ENCODE measurements around the gene KPNA5. TPM values are rescaled to one million over a fixed set of nuclear protein-coding genes. Genes with fewer than 3 reads are reported as not detected.

The KPNA5 gene
- total RNA-seq, 1 experiment from 2014 or later = 10.5 TPM

DNA sequence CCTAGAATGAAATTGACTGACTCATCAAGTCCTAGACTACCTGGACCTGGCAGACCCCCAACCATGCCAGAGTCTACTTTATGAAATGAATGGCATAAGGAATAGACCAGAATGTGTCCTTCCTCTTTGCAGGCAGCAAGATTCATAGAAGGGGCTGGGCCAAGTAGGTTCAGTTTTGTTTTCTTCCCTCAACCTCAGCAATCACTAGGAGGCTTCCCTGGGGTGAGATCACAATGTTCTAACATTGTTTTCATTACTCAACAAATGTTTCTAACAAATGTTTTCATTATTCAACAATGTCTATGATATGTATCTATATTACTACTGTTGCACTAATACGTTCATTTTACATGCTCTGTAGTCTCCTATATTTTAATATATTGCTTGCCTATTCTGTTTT, 92.9 kb downstream of the KPNA5 start:
- H3K79me2 ChIP-seq (ENCODE audit: insufficient read depth, low read length) = no peaks in the 10 kb centered on the region
- no peaks in the 10 kb centered on the region for H3K9me3 Mint-ChIP-seq
- H3K56ac ChIP-seq (ENCODE audit: insufficient read length, low read depth, low read length) = no peak overlapping the region
- no peak overlapping the region for H3T11ph ChIP-seq (ENCODE audit: low read length)
- H2BK15ac ChIP-seq (ENCODE audit: low read depth, low read length) = no peak overlapping the region
- no peaks in the 10 kb centered on the region for H3K4me1 Mint-ChIP-seq
- H3K14ac ChIP-seq (ENCODE audit: insufficient read depth, low read length) = no peak overlapping the region
- H3K4me2 ChIP-seq (ENCODE audit: insufficient read depth, insufficient read length, low read length) = no peak overlapping the region
- H4K8ac ChIP-seq (replicated peaks; ENCODE audit: insufficient read length, low read depth, low read length) = no peak overlapping the region
- no peaks in the 10 kb centered on the region for H4K20me1 ChIP-seq (ENCODE audit: control insufficient read depth, insufficient read depth, insufficient read length)
- peaks cover 2% of the 10 kb centered on the region for H3K27me3 Mint-ChIP-seq (ENCODE audit: low read depth)
- H3K27me3 ChIP-seq (ENCODE audit: insufficient read depth, low read length) = no peaks in the 10 kb centered on the region
- H3K4me1 ChIP-seq (ENCODE audit: insufficient read depth, low read length) = no peaks in the 10 kb centered on the region
- H3K23ac ChIP-seq (ENCODE audit: insufficient read length, low read depth, low read length) = no peak overlapping the region
- no peak overlapping the region for H2BK20ac ChIP-seq (ENCODE audit: low read depth, low read length, poor library complexity, severe bottlenecking)
- no peak overlapping the region for H3K27ac ChIP-seq (ENCODE audit: insufficient read length, low read depth, low read length)
- DNase-seq = no peak
- H2BK120ac ChIP-seq (ENCODE audit: low read depth, low read length, poor library complexity, severe bottlenecking) = no peak overlapping the region
- no peaks in the 10 kb centered on the region for H3K23me2 ChIP-seq (ENCODE audit: insufficient read length, low read depth, low read length, poor library complexity, severe bottlenecking)
- no CpG with 5 or more reads among the region's 1 CpG for WGBS (ENCODE audit: extremely low coverage, insufficient read length, low lambda C conversion rate)
- no peak overlapping the region for H2BK12ac ChIP-seq (ENCODE audit: insufficient read length, low read depth, low read length)
- H3K27ac Mint-ChIP-seq = no peak overlapping the region
- H4K91ac ChIP-seq (ENCODE audit: insufficient read length, low read depth, low read length) = no peak overlapping the region
- no peak overlapping the region for H2AK5ac ChIP-seq (ENCODE audit: insufficient read length, low read length)
- no peak overlapping the region for H3K9ac ChIP-seq (ENCODE audit: extremely low read depth, insufficient read length, low read length)
- H3K4ac ChIP-seq (ENCODE audit: low read depth, low read length) = no peak overlapping the region
- TF ChIP-seq, protein P1, sequence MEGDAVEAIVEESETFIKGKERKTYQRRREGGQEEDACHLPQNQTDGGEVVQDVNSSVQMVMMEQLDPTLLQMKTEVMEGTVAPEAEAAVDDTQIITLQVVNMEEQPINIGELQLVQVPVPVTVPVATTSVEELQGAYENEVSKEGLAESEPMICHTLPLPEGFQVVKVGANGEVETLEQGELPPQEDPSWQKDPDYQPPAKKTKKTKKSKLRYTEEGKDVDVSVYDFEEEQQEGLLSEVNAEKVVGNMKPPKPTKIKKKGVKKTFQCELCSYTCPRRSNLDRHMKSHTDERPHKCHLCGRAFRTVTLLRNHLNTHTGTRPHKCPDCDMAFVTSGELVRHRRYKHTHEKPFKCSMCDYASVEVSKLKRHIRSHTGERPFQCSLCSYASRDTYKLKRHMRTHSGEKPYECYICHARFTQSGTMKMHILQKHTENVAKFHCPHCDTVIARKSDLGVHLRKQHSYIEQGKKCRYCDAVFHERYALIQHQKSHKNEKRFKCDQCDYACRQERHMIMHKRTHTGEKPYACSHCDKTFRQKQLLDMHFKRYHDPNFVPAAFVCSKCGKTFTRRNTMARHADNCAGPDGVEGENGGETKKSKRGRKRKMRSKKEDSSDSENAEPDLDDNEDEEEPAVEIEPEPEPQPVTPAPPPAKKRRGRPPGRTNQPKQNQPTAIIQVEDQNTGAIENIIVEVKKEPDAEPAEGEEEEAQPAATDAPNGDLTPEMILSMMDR (conservative IDR thresholded peaks at IDR 0.05) = no peak
- no peak overlapping the region for H2BK5ac ChIP-seq (ENCODE audit: insufficient read length, low read length)
- no peak overlapping the region for H3K18ac ChIP-seq (ENCODE audit: insufficient read length, low read depth, low read length)
- no peak overlapping the region for H3K4me3 Mint-ChIP-seq
- no peaks in the 10 kb centered on the region for H3K79me1 ChIP-seq (ENCODE audit: insufficient read depth, low read depth, low read length, poor library complexity, severe bottlenecking)
- H4K5ac ChIP-seq (ENCODE audit: insufficient read length, low read depth, low read length) = no peak overlapping the region
- H3K36me3 Mint-ChIP-seq (ENCODE audit: insufficient read depth in 1 of 3, low read depth in 3 of 3) = no peaks in the 10 kb centered on the region
- H3K9me3 ChIP-seq (ENCODE audit: control insufficient read depth, low read depth, low read length) = no peaks in the 10 kb centered on the region
- no peak overlapping the region for H2AFZ ChIP-seq (ENCODE audit: low read length)

Measured in H9 (cell line).